NCI-H128 (cell line): ENCODE results near the gene GPR83.
"Not testable (repeated sequence)": the region's sequence is repeated elsewhere in the genome, so short reads cannot be mapped to it uniquely, and the experiment has no call there.

ENCODE experiments used
- DNase-seq: peaks from one replicate; lab custom pipeline; 2025; ENCODE audit not compliant: unreplicated experiment; lab: John Stamatoyannopoulos, UW

Gene GPR83

DNA sequence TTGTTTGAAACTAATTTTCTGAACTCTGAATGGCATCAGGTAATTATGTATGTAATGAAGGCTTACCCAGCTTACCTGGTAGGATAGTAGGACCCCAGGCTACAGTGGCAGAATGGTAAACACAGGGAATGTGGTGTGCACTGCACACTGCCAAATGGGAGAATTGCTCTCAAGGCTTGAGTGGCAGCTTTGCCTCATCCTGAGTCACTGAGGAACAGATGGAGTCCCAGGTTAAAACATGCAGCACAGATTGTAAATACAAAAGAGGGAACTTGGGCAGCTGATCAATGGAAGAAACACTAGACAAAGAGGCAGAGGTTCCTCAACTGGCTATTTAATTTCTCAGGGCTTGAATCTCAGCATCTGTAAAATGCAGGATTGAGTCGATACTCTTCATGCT is 24.4 kb downstream of the GPR83 start:
- no peak for DNase-seq

DNA sequence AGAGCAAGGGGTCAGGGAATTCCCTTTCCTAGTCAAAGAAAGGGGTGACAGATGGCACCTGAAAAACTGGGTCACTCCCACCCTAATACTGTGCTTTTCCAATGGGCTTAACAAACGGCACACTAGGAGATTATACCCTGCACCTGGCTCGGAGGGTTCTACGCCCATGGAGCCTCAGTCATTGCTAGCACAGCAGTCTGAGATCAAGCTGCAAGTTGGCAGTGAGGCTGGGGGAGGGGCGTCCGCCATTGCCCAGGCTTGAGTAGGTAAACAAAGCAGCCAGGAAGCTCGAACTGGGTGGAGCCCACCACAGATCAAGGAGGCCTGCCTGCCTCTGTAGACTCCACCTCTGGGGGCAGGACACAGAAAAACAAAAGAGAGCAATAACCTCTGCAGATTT is 30.6 kb downstream of the GPR83 start:
- DNase-seq, result not testable (repeated sequence)

DNA sequence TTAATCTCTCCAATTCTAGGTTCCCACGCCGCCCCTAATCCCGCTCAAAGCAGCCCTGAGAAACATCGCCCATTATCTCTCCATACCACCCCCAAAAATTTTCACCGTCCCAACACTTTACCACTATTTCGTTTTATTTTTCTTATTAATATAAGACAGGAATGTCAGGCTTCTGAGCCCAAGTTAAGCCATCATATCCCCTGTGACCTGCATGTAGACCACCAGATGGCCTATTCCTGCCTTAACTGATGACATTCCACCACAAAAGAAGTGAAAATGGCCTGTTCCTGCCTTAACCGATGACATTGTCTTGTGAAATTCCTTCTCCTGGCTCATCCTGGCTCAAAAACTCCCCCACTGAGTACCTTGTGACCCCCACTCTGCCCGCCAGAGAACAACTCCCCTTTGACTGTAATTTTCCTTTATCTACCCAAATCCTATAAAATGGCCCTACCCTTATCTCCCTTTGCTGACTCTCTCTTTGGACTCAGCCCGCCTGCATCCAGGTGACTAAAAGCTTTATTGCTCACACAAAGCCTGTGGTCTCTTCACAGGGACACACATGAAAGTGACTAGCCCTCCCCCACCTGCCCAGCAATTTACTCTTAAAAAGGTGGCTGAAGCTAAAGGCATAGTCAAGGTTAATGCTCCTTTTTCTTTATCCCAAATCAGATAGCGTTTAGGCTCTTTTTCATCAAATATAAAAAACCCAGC is 50.2 kb downstream of the GPR83 start:
- not testable (repeated sequence) for DNase-seq

DNA sequence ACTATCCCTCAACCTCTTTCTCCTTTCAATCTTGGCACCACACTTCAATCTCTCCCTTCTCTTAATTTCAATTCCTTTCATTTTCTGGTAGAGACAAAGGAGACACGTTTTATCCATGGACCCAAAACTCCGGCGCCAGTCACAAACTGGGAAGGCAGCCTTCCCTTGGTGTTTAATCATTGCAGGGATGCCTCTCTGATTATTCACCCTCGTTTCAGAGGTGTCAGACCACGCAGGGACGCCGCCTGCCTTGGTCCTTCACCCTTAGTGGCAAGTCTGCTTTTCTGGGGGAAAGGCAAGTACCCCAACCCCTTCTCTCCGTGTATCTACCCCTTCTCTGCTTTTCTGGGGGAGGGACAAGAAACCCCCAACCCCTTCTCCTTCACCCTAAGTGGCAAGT is 54.9 kb downstream of the GPR83 start:
- not testable (repeated sequence) for DNase-seq

DNA sequence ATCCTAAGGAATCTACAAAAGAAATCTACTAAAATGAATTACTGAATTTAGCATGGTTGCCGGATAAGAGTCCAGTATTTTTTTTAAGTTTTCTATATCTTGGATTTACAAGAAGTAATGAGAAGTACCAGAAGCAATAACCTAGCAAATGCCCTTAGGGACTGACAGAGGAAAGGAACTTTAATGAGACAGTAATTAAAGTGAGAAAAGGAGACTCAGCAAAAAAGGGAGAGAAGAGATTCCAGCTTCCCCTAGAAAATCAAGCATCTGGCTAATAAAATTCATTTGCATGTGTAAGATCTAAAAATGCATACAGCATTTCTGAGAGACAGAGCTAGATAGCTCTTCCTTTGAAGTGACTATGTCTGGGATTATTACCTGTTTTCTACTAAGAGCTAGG is 57.7 kb downstream of the GPR83 start:
- DNase-seq, result no peak

DNA sequence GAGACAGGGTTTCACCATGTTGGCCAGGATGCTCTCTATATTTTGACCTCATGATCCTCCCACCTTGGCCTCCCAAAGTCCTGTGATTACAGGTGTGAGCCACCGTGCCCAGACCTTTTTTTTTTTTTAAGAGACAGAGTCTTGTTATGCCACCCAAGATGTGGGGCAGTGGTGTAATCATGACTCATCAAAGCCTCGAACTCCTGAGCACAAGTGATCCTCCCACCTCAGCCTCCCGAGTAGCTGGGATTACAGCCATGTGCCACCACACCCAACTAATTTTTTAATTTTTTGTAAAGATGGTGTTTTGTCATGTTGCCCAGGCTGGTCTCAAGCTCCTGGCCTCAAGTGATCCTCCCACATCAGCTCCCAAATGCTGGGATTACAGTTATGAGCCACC is 59.0 kb downstream of the GPR83 start:
- no peak for DNase-seq

DNA sequence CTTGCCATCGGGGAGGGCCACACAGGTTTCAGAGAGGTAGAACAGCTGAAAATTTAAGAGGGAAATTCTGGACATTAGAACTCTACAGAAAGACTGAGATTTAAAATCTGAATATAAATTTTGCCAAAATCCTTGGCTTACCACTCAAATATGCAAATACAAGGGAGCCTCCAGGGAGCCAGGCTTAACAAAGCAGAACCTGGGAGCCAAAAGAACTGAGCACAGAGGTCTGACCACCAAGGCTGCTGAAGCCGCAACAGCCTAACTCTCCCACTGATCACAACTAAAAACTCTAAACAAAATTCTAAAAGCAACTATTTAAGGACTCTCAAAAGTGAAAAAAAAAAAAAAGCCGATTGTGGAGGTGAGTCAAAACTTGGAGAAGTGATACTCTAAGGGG is 62.6 kb downstream of the GPR83 start:
- DNase-seq, result no peak

DNA sequence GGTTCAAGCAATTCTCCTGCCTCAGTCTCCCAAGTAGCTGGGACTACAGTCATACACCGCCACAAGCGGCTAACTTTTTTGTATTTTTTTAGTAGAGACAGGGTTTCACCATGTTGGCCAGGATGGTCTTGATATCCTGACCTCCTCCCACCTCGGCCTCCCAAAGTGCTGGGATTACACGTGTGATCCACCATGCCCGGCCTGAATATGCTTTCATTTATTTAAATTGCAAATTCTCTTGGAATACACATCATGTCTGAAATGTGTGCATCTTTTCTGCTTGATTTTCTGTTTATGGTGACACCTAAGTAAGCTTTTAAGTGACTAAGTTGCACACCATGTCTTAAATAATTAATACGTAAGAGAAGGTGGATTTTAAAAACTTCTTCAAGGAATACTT is 65.2 kb downstream of the GPR83 start:
- DNase-seq, result no peak

DNA sequence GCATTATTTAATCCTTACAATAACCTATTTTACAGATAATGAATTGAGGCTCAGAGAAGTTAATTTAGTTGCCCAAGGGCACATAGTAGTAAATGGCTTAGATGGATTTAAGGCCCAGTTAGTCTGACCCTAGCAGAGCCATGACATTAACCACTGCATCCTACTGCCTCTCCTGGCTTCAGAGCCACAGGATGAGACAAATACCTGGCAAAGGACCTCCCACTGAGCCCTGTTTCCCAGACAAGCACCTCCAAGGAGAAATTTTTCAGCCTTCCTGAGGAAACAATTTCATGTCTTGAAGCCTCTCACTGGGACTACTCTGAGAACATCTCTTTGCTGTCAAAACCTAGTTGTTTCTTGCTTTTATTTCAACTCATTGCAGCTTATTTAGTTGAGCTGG is 68.4 kb downstream of the GPR83 start:
- DNase-seq, result no peak

DNA sequence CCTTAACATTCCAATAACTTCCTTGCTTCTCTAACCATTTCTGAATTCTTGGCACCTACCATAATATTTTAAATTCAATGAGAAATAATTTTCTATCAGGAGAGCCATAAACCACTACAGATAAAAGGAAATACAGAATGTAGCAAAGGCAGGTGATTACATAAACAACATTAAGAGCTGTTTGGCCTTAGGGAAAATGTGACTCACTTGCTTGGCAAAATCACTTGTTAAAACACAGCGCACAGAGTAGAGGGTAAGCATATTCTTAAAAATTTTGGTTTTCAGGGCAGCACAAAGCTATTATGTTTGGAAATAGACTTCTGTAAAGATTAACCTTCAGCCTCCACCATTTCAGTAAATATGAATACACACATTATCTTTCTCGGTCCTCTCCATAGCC is 70.4 kb downstream of the GPR83 start:
- no peak for DNase-seq

DNA sequence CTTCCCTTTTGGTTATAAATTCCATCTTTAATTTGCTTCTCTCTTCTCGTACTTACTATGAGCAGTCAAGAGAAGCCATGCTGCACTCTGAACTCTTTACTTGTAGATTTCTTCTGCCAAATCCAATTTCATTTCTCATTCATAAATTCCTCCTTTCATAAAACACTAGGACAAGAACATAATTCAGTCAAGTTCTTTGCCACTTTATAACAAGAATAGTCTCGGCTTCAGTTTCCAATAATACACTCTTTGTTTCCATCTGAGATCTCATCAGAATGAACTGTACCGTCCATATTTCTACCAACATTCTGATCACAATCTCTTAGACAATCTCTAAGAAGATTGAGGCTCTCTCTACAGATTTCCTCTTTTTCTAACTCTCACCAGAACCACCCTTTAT is 71.7 kb downstream of the GPR83 start:
- no peak for DNase-seq

DNA sequence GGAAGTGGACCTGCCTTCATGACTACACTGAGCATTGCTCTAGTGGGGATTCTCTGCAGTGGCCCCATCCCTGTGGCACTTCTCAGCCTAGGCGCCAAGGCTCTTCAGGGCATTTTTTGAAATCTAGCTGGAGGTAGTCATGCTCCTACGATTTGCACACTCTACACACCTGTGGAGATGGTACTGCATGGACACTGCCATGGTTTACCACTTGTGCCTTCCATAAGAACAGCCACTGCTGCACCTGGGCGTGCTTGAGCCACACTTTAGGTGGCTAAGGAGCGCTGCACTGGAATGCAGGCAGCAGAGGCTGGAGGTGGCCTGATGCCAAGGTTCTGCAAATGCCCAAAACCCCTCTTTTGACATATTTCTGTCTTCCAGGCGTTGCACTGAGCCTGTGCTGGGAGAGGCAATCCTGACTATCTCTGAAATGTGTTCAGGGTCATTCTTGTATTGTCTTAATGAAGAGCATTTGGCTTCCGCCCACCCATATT is 72.6 kb downstream of the GPR83 start:
- no peak for DNase-seq
